HG03060 (cell line): Measurements from ENCODE around the gene CLIC3.
"Not testable (repeated sequence)": the region's sequence is repeated elsewhere in the genome, so short reads cannot be mapped to it uniquely, and the experiment has no call there.

Source experiments
- ATAC-seq: cut with Tn5 transposase; IDR thresholded peaks from one replicate; pipeline ENCODE4 v1.9.1; 2021; ENCODE audit warnings: low read depth, moderate number of reproducible peaks; ENCODE audit not compliant: unreplicated experiment

CLIC3 gene

DNA sequence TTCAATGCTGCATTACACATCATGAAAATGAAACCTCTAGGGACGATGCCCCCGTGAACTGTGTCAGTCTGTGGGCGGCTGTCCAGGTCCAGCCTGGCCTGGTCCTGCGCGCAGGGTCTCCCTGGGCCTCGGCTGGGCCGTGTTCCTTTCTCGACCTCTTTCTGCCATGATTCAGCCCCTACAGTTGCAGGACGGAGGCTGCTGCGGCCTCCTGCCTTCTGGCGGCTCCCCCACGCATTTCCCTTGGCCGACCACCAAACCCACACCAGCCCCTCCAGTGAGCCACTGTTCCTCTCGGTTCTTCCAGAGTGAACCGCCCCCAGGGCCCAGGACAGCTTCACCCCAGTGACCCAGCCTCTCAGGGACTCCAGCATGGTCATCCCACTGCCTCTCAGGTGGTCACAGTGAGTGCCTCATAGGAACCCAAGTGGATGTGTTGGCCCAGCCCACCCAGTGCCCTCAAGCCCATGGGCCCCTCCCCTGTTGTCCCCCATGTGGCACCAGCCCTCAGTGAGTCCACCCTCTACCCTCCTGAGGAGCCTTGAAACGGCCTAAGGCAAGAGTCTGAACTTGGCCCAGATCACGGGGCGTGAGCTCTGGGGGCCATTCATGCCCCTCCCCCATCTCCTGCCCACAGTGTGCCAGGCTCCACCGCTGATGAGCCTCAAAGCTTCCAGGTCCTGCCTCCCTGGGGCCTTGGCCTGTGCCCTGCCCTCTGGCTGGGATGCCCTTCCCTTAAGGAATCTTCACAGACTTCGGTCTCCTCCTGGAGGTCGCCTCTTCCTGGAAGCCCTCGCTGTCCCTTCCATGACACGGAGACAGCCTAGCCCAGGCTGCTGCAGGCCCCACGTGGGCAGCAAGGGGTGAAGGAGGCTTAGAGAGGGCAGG is 10.0 kb upstream of the CLIC3 start:
- no peak for ATAC-seq

DNA sequence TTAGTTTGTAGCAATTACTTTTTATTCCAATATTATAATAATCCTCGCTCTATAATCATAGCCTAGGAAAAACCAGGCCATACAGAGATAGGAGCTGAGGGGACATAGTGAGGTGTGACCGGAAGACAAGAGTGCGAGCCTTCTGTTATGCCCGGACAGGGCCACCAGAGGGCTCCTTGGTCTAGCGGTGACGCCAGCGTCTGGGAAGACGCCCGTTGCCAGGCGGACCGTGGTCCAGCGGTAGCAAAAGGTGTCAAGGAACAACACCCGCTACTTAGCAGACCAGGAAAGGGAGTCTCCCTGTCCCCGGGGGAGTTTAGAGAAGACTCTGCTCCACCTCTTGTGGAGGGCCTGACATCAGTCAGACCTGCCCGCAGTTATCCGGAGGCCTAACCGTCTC is 7.9 kb upstream of the CLIC3 start:
- not testable (repeated sequence) for ATAC-seq

DNA sequence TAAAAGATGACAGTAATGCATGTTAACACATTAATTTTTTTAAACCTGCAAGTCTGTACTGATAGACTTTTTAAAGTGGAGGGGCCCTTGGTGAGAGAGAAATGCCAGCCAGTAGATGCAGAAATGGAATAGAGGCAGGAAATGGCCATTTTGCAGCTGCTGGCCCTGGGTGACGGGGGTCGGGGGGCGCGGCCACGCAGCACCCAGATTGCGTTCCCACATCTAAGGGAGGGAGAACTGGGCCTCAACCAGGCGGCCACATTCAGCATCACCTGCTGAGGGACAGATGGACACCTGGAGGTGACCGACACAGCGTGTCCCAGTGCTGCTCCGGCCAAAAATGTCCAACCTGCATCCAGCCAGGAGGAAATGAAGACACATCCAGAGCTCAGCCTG is 6.3 kb upstream of the CLIC3 start:
- ATAC-seq = no peak

DNA sequence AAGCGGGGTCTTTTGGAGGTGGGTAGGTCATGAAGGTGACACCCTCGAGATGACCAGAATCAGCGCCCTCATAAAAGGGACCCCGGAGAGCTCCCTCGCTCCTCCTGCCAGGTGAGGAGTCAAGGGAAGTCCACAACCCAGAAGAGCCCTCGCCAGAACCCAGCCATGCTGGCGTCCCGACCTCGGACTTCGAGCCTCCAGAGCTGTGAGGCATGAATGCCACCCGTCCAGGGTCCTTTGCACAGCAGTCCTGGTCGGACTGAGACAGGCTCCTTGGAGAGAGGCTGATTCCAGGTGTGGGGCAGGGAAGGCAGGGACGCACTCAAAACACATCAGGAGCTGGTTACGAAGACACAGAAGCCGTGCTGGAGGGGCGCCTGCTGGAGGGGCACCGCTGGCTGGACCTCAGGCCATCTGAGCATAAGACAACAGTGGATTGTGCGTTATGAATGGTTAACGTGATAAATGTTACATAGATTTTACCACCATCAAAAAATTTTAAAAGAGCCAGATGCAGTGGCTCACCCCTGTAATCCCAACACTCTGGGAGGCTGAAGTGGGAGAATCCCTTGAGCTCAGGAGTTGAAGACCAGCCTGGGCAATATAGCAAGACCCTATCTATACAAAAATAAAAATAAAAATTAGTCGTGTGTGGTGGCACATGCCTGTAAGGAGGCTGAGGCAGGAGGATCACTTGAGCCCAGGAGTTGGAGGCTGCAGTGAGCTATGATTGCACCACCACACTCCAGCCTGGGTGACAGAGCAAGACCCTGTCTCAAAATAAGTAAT is 5.7 kb upstream of the CLIC3 start:
- ATAC-seq = no peak

DNA sequence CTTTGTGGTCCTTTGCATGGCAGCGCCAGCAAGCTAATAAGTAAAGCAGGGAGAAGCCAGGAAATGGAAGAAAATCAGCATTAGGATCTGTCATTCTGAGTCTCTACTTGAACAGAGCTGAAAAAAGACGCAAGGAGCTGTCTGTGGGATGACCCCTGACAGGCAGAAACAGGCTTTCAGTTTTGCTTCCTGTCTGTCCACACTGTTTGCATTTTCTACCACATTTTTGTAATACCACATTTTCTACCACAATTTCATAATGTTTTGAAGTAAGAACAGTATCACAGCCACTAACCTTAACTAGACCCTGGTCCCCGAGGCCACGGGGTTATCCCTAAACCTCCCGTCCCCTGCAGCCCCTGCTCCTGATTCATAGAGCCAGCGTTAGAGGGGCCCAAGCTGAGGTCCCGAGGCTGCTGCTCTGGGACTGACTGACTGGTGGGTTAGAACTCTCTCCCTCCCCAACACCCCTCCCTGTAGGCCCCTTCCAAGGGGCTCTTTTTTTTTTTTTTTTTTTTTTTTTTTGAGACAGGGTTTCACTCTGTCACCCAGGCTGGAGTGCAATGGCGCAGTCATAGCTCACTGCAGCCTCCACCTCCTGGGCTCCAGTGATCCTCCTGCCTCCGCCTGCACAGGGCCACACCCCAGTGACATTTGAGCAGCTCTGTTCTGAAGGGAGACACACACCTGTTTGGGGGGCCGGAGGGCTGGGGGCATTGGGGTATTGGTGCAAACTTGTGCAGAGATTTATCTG is 4.0 kb upstream of the CLIC3 start:
- peak; percentile 68 for ATAC-seq

DNA sequence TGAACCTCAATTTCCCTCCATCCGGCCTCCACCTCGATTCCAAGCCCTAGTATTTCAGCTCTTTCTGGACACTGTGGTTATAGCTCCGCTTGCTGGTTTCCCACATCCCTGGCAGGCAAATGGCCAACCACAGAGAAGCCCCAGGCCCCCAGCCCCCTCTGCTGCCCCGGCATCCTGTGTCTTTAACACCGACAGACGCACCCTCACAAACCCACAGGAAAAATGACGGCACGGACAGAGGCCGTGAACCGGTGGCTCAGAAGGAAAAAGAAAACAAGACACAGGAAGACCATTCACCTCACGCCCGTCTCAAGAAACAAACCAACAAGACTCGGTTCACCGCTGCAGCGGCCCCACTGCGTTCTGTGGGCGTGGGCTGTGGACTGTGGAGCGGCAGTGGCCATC is 1.5 kb upstream of the CLIC3 start:
- no peak for ATAC-seq

DNA sequence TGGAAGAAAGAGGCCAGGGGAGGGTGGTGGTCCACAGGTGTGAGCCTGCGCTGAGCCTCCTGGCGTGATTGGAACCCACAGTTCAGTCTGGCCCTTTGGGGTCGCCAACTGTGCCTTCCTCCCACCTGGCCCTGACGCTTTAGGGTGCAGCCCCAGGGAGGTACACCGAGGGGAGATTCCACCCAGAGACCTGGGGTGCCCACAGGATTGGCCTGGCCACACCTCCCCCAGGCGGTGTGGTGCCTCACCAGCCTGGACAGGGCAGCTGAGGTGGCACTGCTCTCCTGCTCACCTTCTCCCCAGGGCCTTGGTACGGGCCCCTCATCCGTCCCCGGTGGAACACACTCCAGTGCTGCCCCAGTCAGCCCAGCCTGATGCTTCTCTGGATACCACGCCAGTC is 1.0 kb upstream of the CLIC3 start:
- no peak for ATAC-seq

DNA sequence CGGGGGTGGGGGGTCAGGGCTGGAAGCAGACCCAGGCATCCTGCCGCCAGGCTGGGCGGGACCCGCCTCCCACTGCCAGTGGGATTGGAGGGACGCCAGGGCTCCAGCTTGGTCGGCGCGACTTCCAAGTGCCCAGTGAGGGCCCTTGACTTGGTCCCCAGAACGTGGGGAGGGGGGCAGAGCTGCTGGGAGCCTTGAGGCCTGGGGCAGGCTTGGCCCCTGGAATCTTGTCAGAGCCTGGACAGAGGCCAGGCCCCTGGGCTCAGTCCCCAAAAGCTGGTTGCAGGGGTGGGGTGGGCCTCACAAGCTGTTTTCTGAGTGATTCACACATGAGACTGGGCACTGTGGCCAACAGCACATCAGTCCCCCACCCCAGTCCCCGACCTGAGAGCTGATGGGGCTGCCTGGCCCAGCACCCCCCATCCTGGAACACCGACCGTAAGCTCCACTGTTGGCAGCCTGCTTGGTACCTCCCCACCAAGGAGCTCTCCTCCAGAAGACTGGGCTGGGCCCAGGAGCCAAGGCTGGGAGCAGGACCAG is 526 bp downstream of the CLIC3 start:
- ATAC-seq = no peak

DNA sequence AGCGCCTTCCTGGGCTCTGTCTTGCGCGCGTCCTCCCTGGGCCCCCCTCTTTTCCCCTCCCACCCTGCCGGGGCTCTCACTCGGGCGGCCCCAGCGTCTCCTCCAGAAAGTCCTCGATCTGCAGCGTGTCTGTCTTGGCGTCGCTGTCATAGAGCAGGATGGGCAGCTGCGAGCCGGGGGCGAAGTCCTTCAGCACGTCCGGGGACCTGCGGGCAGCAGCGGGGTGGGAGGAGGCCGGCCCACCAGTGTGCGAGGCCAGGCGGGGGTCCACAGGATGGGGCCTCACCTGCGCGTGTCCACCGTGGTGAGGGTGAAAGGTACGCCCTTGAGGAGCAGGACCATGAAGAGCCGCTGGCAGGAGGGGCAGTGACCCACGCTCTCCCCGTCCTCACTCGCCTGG is 1.0 kb downstream of the CLIC3 start:
- ATAC-seq = no peak

DNA sequence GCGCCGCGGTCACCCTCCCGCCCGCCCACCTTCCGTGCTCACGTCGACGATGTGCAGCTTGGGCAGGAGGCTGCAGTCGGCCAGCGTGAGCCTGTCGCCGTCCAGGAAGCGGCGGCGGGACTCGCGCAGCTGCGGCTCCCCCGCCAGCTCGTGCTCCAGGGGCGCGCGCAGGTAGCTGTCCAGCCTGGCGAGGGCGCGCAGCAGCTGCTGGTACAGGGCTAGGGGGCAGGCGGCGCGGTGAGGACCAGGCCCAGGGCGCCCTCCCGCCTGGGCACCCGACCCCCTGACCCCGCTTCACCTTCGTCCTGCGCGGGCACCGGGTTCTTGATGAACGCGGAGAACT is 1.5 kb downstream of the CLIC3 start:
- no peak for ATAC-seq

DNA sequence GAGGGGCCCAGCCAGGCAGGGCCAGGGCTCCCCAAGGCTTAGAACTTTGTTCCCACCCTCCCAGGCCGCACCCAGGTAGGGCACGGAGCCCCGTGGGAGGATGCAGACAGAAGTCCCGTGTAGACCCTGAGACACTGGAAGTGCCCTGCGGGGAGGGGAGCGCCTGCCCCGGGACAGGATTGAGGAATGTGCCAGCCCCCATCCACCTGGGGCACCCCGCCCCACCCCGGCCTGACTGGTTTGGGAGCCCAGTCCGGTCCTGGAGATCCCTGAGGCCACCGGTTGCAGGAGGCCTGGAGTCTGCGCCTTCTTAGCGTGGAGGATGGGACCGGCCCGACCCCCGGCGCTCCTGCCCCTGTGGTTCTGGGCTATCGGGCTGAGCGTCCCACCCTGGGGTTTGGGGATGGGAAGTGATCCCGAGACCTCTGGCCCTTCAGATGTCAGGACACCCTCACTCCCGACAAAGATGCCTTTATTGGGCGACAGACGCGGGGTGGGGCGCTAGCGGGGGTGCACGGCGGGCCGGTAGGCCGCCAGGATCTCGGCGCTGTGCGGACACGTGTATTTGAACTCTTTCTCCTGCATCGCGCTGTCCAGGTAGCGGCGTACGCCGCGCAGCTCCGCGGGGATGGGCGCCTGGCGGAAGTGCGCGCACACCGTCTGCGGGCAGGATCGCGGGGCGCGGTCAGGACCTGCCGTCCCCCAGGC is 2.0 kb downstream of the CLIC3 start:
- ATAC-seq = no peak

DNA sequence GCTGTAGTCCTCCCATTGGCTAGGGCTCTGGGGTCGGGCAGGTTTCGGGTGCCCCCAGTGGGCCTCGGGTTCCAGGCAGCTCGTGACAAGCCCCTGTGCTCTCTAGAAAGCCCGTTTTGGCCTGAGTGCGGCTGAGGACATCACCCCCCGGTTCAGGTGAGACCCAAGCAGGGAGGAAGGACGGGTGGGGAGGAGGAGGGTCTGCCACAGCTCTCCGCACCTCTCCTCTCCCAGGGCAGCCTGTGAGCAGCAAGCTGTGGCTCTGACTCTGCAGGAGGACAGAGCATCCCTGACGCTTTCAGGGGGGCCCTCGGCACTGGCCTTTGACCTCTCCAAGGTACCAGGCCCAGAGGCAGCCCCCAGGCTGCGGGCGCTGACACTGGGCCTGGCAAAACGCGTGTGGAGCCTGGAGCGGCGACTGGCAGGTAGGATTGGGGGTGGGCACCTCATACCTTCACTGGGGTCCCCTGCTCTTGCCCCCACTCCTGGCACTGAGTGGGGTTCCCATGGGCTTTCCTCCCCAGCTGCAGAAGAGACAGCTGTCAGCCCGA is 3.5 kb downstream of the CLIC3 start:
- no peak for ATAC-seq

DNA sequence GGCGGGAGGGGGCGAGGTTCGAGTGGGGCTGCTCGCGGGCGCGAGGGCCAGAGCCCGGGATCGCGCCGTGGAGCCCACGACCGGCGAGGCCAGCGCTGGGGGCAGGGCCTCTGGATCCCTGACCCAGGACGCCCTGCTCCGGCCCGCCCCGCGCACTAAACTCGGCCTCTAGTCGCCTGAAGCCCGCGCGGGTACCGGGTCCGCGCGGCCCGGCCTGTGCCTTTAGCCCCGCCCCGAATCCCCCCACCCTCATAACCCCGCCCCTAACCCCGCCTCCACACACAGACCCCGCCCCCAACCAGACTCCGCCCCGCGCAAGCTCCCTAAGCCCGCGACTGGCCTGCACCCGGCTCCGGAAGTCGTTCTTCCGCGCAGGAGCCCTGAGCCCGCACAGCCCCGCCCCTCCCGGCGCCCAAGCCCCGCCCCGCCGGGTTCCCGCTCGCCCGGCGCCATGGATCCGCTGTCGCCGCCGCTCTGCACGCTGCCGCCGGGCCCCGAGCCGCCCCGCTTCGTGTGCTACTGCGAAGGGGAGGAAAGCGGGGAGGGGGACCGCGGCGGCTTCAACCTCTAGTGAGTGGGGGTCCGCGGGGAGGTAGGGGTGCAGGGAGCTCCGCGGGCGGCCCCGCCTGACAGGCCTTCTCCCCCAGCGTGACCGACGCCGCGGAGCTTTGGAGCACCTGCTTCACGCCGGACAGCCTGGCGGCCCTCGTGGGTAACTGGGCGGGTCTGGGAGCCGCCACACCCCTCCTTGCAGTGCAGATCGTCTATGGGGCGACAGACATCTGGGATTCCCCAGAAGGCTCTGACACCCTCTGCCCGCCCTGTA is 4.2 kb downstream of the CLIC3 start, which contains the start of gene PAXX:
PAXX (plus strand) TSS at position 430 of the 826 bp plus-strand sequence; CDS start at position 452, 22 bp downstream.
- ATAC-seq = peak; percentile 52

DNA sequence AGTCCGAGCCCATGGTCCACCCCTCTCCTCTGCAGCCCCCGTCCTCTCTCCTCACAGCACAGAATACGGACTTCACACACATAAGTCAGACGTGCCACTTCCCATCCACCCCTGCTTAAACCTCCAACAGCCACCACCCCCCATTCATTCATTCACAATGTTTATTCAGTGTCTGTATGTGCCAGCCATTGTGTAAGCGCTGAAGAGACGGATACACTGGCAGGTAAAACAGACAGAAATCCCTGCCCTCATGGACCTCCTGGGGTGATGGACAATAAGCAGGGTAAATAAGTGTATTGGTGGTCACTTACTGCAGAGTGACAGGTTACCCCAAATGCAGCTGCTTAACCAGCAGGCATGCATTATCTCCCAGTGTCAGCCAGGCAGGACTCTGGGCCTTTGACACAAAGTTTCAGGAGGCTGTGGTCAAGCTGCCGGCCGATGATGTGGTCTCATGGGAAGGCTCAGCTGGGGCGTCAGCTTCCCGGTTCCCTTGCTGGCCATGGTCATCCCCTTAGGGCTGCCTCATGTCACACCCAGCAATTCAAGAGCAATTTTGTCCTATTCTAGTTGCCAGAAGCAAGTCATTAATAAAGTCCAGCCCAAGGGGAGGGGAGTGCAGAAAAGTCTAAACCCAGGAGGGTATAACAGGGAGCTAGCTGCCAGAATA is 6.0 kb downstream of the CLIC3 start:
- no peak for ATAC-seq

DNA sequence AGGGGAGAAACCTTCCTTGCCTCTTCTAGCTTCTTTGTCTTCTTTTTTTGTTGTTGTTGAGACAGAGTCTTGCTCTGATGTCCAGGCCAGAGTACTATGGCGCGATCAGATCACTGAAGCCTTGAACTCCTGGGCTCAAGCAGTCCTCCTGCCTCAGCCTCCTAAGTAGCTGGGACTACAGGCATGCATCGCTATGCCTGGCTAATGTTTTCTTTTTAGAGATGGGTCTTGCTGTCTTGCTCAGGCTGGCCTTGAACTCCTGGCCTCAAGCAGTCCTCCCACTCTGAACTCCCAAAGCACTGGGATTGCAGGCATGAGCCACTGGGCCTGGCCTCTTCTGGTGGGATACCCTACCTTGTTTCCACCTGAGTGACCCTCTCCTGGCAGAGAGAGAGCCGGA is 7.5 kb downstream of the CLIC3 start:
- ATAC-seq = no peak

DNA sequence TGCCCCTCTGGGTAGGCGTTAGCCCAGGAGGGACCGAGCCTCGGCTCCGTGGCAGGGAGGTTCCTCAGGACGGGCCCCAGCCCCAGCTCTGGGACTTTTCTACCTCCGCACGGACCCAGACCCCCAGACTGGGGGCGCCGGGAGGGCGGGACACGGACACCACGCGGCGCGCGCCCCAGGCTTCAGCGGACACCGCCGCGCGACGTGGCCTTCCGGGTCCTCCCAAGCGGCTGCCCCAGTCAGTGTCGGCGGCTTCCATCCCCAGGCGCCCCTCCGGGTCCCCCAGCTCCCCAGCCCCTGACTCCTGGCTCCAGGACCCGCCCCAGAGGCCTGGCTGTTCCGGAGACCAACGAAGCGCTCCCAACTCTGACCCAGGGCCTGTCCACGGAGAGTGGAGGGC is 10.5 kb downstream of the CLIC3 start:
- no peak for ATAC-seq

DNA sequence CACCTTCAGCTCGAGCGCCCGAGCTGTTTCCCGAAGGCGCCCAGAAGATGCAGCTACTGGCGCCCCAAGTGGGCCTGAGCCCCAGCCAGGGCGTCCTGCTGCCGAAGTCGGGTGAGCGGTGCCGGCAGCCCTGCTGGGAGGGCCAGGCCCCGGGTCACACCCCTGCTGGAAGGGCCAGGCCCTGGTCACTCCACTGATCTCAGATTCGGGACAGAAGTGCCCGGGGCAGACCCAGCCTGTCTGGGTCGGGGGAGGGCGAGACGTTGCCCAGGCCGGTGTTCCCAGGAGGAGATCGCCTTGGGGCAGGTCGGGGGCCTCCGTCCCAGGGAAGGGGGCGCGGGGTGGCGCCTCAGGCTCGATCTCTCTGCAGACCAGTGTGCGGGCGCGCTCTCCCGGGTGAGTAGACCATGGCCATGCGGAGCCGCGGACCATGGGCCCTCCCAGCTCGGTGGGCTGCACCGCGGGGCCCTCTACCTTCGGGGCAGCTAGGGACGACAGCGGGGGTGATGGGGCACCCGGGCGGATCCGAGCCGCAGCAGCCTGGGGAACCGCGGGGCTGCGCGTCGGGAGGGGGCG is 11.3 kb downstream of the CLIC3 start:
- ATAC-seq = no peak

DNA sequence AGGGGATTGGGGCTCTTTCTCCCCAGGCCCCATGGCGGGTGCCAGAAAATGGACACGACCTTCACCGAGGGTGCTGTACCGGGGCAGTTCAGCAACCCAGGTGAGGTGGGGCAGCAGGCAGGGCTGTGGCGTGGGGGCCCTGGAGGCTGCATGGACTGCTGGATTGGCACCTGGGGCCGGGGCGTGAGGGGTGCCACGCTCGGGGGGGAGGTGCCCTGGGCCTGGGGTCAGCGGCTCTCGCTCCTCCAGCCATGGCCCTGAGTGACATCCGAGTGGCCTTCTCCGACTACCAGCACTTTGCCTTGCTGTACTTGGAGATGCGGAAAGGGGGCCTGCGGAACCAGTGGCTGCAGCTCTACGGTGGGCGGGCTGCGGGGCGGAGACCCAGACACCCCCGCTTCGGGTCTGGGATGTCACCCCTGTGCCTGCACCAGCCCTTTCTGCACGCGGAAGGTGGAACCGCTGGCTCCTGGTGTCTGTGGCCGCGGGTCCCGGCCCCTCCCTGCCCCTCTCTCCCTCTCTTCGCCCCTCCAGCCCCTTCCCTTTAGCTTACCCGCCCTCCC is 11.8 kb downstream of the CLIC3 start:
- no peak for ATAC-seq
